H1 (cell line): ENCODE measurements around the gene CFAP206. TPM values are rescaled to one million over a fixed set of nuclear protein-coding genes. Genes with fewer than 3 reads are reported as not detected.

ENCODE experiments used
- CTCF ChIA-PET: fragments of 300-600 bp; sonication (Branson Sonifier 250); formaldehyde crosslinking; loops from one replicate; lab custom pipeline; 2021; ENCODE audit not compliant: partially characterized antibody; lab: Charles Lee
- POLR2A ChIA-PET: fragments of 300-600 bp; sonication (Branson Sonifier 250); formaldehyde crosslinking; loops from one replicate; lab custom pipeline; 2021; ENCODE audit warnings: inconsistent platforms; ENCODE audit not compliant: partially characterized antibody; lab: Charles Lee
- DNase-seq, 2 experiments: peaks; one replicate each; pipeline versions ENCODE4 v3.0.0 to v3.0.0-alpha.2; 2010 to 2022; ENCODE audit warnings: low spot score in 2 of 2, low read depth in 1 of 2, mixed read lengths in 1 of 2
- FAIRE-seq: peaks from 2 replicates; lab custom pipeline; 2011; peaks lifted over from hg19 to GRCh38; lab: Jason Lieb, UNC
- H2AFZ ChIP-seq: 2 replicates; pipeline ENCODE4 v1.8.1; 2012; ENCODE audit warnings: low read length, inconsistent platforms
- H2AK5ac ChIP-seq: 2 replicates; pipeline ENCODE4 v1.6.1; 2013; ENCODE audit warnings: low read depth, low read length
- H2BK120ac ChIP-seq: replicated peaks from 2 replicates; pipeline ENCODE3; 2013; ENCODE audit warnings: low read depth, low read length, inconsistent platforms
- H2BK12ac ChIP-seq: 2 replicates; pipeline ENCODE4 v1.6.1; 2013; ENCODE audit warnings: low read depth, low read length
- H2BK15ac ChIP-seq: 2 replicates; pipeline ENCODE4 v1.6.1; 2013; ENCODE audit warnings: low read length
- H2BK20ac ChIP-seq: 2 replicates; pipeline ENCODE4 v1.6.1; 2013; ENCODE audit warnings: low read length
- H2BK5ac ChIP-seq: 2 replicates; pipeline ENCODE4 v1.6.1; 2013; ENCODE audit warnings: low read depth, low read length
- H3K14ac ChIP-seq: 2 replicates; pipeline ENCODE4 v1.6.1; 2013; ENCODE audit warnings: inconsistent platforms; ENCODE audit not compliant: insufficient read length
- H3K18ac ChIP-seq: 2 replicates; pipeline ENCODE4 v1.6.1; 2013; ENCODE audit warnings: low read length; ENCODE audit errors: extremely low read depth
- H3K23ac ChIP-seq: 2 replicates; pipeline ENCODE4 v1.6.1; 2013; ENCODE audit warnings: inconsistent platforms; ENCODE audit not compliant: insufficient read length
- H3K23me2 ChIP-seq: 2 replicates; pipeline ENCODE4 v1.6.1; 2013; ENCODE audit warnings: low read depth, low read length
- H3K27ac ChIP-seq: 2 replicates; pipeline ENCODE4 v1.6.1; 2011; ENCODE audit warnings: low read depth, low read length, inconsistent platforms
- H3K27me3 ChIP-seq, 4 experiments: replicated peaks in 1 of 4; 1 replicate in 1 of 4; 2 replicates in 3 of 4; pipeline versions ENCODE4 v1.6.1 to v1.8.1; 2011 to 2013; ENCODE audit warnings: low read length in 3 of 4, mild to moderate bottlenecking in 3 of 4, inconsistent platforms in 2 of 4, mixed read lengths in 2 of 4, moderate library complexity in 1 of 4; ENCODE audit not compliant: control insufficient read depth in 3 of 4, insufficient read depth in 3 of 4; ENCODE audit errors: extremely low read depth in 1 of 4
- H3K36me3 ChIP-seq, 4 experiments: 2 replicates each; pipeline versions ENCODE4 v1.6.1 to v1.8.1; 2011 to 2013; ENCODE audit warnings: mild to moderate bottlenecking in 4 of 4, low read length in 3 of 4, moderate library complexity in 2 of 4, control low read depth in 1 of 4, inconsistent platforms in 1 of 4; ENCODE audit not compliant: insufficient read depth in 4 of 4, control insufficient read depth in 2 of 4
- H3K4ac ChIP-seq: replicated peaks from 2 replicates; pipeline ENCODE3; 2013; ENCODE audit warnings: low read length, low read depth, mixed read lengths, inconsistent platforms; ENCODE audit not compliant: insufficient read length
- H3K4me1 ChIP-seq, 4 experiments: replicated peaks in 1 of 4; 1 replicate in 1 of 4; 2 replicates in 3 of 4; pipeline versions ENCODE4 v1.6.1 to v1.8.1; 2011 to 2013; ENCODE audit warnings: low read length in 3 of 4, inconsistent platforms in 2 of 4, mixed read lengths in 1 of 4; ENCODE audit not compliant: insufficient read depth in 4 of 4, control insufficient read depth in 3 of 4
- H3K4me2 ChIP-seq, 2 experiments: 2 replicates each; pipeline versions ENCODE4 v1.6.1 to v1.8.1; 2011 to 2013; ENCODE audit warnings: low read depth in 2 of 2, low read length in 2 of 2, control low read depth in 1 of 2, inconsistent platforms in 1 of 2, mild to moderate bottlenecking in 1 of 2; ENCODE audit not compliant: insufficient read depth in 1 of 2
- H3K4me3 ChIP-seq, 4 experiments: fragments of 200-600, 300-600 bp in 1 of 4; sonication (generic), shearing (Covaris generic), sonication (Bioruptor Twin) in 1 of 4; 2 replicates each; pipeline versions ENCODE4 v1.5.1 to v1.8.1; 2011 to 2016; ENCODE audit warnings: low read length in 4 of 4, low read depth in 3 of 4, control low read depth in 2 of 4, inconsistent platforms in 2 of 4, mild to moderate bottlenecking in 2 of 4, mixed read lengths in 1 of 4, moderate library complexity in 1 of 4; ENCODE audit not compliant: insufficient read depth in 2 of 4; ENCODE audit errors: extremely low read depth in 1 of 4
- H3K56ac ChIP-seq: replicated peaks from 2 replicates; pipeline ENCODE3; 2013; ENCODE audit warnings: low read depth, mild to moderate bottlenecking, mixed read lengths, low read length, inconsistent platforms; ENCODE audit not compliant: insufficient read length
- H3K79me1 ChIP-seq: 2 replicates; pipeline ENCODE4 v1.6.1; 2013; ENCODE audit warnings: low read depth, low read length, control low read depth
- H3K79me2 ChIP-seq, 2 experiments: 2 replicates each; pipeline versions ENCODE4 v1.6.1 to v1.8.1; 2012 to 2013; ENCODE audit warnings: low read length in 2 of 2, mild to moderate bottlenecking in 2 of 2, inconsistent platforms in 1 of 2; ENCODE audit not compliant: insufficient read depth in 2 of 2, control insufficient read depth in 1 of 2
- H3K9ac ChIP-seq, 4 experiments: replicated peaks in 1 of 4; 1 replicate in 1 of 4; 2 replicates in 3 of 4; pipeline versions ENCODE4 v1.6.1 to v1.8.1; 2011 to 2013; ENCODE audit warnings: low read depth in 3 of 4, low read length in 3 of 4, control low read depth in 2 of 4, mild to moderate bottlenecking in 2 of 4, moderate library complexity in 2 of 4, inconsistent platforms in 1 of 4; ENCODE audit errors: extremely low read depth in 1 of 4
- H3K9me3 ChIP-seq, 2 experiments: 2 replicates each; pipeline versions ENCODE4 v1.6.1 to v1.8.1; 2012 to 2013; ENCODE audit warnings: mild to moderate bottlenecking in 2 of 2, moderate library complexity in 2 of 2, control low read depth in 1 of 2, inconsistent platforms in 1 of 2, low read depth in 1 of 2, low read length in 1 of 2, mixed read lengths in 1 of 2; ENCODE audit not compliant: insufficient read depth in 2 of 2
- H4K20me1 ChIP-seq, 2 experiments: replicated peaks in 1 of 2; 2 replicates each; pipeline versions ENCODE3 to v1.8.1; 2011 to 2013; ENCODE audit warnings: inconsistent platforms in 2 of 2, low read length in 2 of 2, mild to moderate bottlenecking in 1 of 2; ENCODE audit not compliant: insufficient read depth in 2 of 2, control insufficient read depth in 1 of 2
- H4K5ac ChIP-seq: 2 replicates; pipeline ENCODE4 v1.6.1; 2013; ENCODE audit warnings: low read length, low read depth, mixed read lengths, inconsistent platforms; ENCODE audit not compliant: insufficient read length
- H4K8ac ChIP-seq: 2 replicates; pipeline ENCODE4 v1.8.0; 2013; ENCODE audit warnings: mild to moderate bottlenecking, moderate library complexity, low read length, inconsistent platforms; ENCODE audit not compliant: insufficient read depth; ENCODE audit errors: extremely low read depth
- H4K91ac ChIP-seq: replicated peaks from 2 replicates; pipeline ENCODE3; 2013; ENCODE audit warnings: low read length, mixed read lengths, inconsistent platforms; ENCODE audit not compliant: insufficient read length
- CEBPB ChIP-seq: IDR thresholded peaks from 2 replicates; pipeline ENCODE4 v1.6.1; 2012; ENCODE audit warnings: low read depth, low read length
- TEAD4 ChIP-seq: IDR thresholded peaks from 2 replicates; pipeline ENCODE4 v1.6.1; 2012; ENCODE audit warnings: low read depth, low read length, inconsistent platforms, mixed read lengths
- WGBS, 2 experiments: shearing (Covaris generic) in 1 of 2; methylation state at CpG; one replicate each; pipeline versions ENCODE4 v1.1.6 to v1.1.7; 2013 to 2015; ENCODE audit warnings: low lambda C conversion rate in 2 of 2, mixed read lengths in 2 of 2, inconsistent platforms in 1 of 2, low coverage in 1 of 2, missing lambda C conversion rate in 1 of 2; ENCODE audit not compliant: insufficient replicate concordance in 2 of 2, insufficient coverage in 1 of 2, insufficient read length in 1 of 2; ENCODE audit errors: extremely low coverage in 1 of 2, missing lambda C conversion rate in 1 of 2; 5-methylcytosine and 5-hydroxymethylcytosine counted together
- polyA plus RNA-seq, 7 experiments: library from polyadenylated mRNA; depleted of rRNA in 3 of 7; stranded (reverse) in 5 of 7; unstranded in 2 of 7; fragments of >200 nt in 5 of 7; fragments of 200-250 nt in 2 of 7; gene quantifications; 1 replicate in 5 of 7; 2 replicates in 1 of 7; 4 replicates in 1 of 7; pipeline versions ENCODE4 v1.2.1 to v1.2.3, GENCODE V29; 2011 to 2013; ENCODE audit warnings: missing spikeins in 2 of 7, mixed read lengths in 2 of 7
- total RNA-seq: library from RNA; stranded (reverse); fragmentation: NEBNext Ultra II Directional; extraction: Animal tissue kit (Norgen Biotek cat#: 25700); gene quantifications from 2 replicates; pipeline ENCODE4 v1.2.1, GENCODE V29; 2021

CFAP206 gene
- total and polyA plus RNA-seq, 2 of the 8 experiments (the other 6 are each of a cell fraction or from before 2014, with no cell fraction given): not detected

GRCh38 chr6:87481931-87482330, 74.2 kb downstream of the CFAP206 start:
- POLR2A ChIA-PET: no interaction called here
- 100% methylated on average over 3 of the region's 3 CpGs; no CpG with 5 or more reads in 1 of the 2 experiments for WGBS, 2 experiments
- DNase-seq: no peak

More at GRCh38 chr6:87481931-87482330, 74.2 kb downstream of the CFAP206 start:
- H3K36me3 ChIP-seq: no peaks in the 10 kb centered on the region
- H3K9ac ChIP-seq: no peak overlapping the region
- H3K56ac ChIP-seq: no peak overlapping the region
- no peaks in the 10 kb centered on the region for H3K23me2 ChIP-seq
- H3K23ac ChIP-seq: no peak overlapping the region
- no peak overlapping the region for H3K4ac ChIP-seq
- no peaks in the 10 kb centered on the region for H3K79me2 ChIP-seq
- no peak overlapping the region for H2BK5ac ChIP-seq
- H3K14ac ChIP-seq: no peak overlapping the region
- H4K91ac ChIP-seq: no peak overlapping the region
- no peak overlapping the region for H3K27ac ChIP-seq
- no peak overlapping the region for H3K18ac ChIP-seq
- TF ChIP-seq TEAD4: no peak
- TF ChIP-seq CEBPB: peak; percentile 4; the same call in 1 of the 2 replicates
- H2AFZ ChIP-seq: no peak overlapping the region
- no peaks in the 10 kb centered on the region for H3K9me3 ChIP-seq
- H3K4me3 ChIP-seq: no peak overlapping the region
- CTCF ChIA-PET: interaction anchor here (0.6 to 1.2 kb wide), 2 partner anchors 89 to 538 kb away, joined by 3 to 4 read pairs; no protein-coding TSS in a partner anchor
- H4K5ac ChIP-seq: no peak overlapping the region
- H4K8ac ChIP-seq: no peak overlapping the region
- no peaks in the 10 kb centered on the region for H3K79me1 ChIP-seq
- no peak overlapping the region for H2BK15ac ChIP-seq
- peaks cover 5 to 8% (median 7%) of the 10 kb centered on the region in 4 experiments for H3K4me1 ChIP-seq
- no peak overlapping the region for H2AK5ac ChIP-seq
- H3K27me3 ChIP-seq: no peaks in the 10 kb centered on the region
- H3K4me2 ChIP-seq: no peak overlapping the region
- H2BK120ac ChIP-seq: no peak overlapping the region
- H4K20me1 ChIP-seq: no peaks in the 10 kb centered on the region
- H2BK20ac ChIP-seq: no peak overlapping the region
- FAIRE-seq: no peak
- no peak overlapping the region for H2BK12ac ChIP-seq
